HG03558 (cell line): ENCODE measurements around the gene HIBCH.

ENCODE experiments used
- ATAC-seq: cut with Tn5 transposase; IDR thresholded peaks from one replicate; pipeline ENCODE4 v1.9.1; 2021; ENCODE audit warnings: moderate number of reproducible peaks; ENCODE audit not compliant: unreplicated experiment; ENCODE audit errors: extremely low read depth

The HIBCH gene

GRCh38 chr2:190202604-190203003, 117.0 kb downstream of the HIBCH start:
- ATAC-seq = no peak

- no peak for ATAC-seq
Measured at GRCh38 chr2:190202018-190202417, 117.6 kb downstream of the HIBCH start.

- ATAC-seq = no peak
Measured at GRCh38 chr2:190200603-190201002, 119.0 kb downstream of the HIBCH start.

GRCh38 chr2:190199530-190199929, 120.1 kb downstream of the HIBCH start:
- ATAC-seq = no peak

- ATAC-seq = no peak
Measured at GRCh38 chr2:190199109-190199508, 120.5 kb downstream of the HIBCH start.

GRCh38 chr2:190197143-190197720, 122.4 kb downstream of the HIBCH start:
- ATAC-seq = no peak

GRCh38 chr2:190190507-190191162, 129.0 kb downstream of the HIBCH start:
- ATAC-seq = no peak

- no peak for ATAC-seq
Measured at GRCh38 chr2:190188289-190188688, 131.3 kb downstream of the HIBCH start.

GRCh38 chr2:190186238-190186637, 133.4 kb downstream of the HIBCH start:
- no peak for ATAC-seq

- ATAC-seq = no peak
Measured at GRCh38 chr2:190185380-190185779, 134.2 kb downstream of the HIBCH start.

- no peak for ATAC-seq
Measured at GRCh38 chr2:190184460-190184859, 135.2 kb downstream of the HIBCH start.

- no peak for ATAC-seq
Measured at GRCh38 chr2:190183539-190183938, 136.1 kb downstream of the HIBCH start.

GRCh38 chr2:190182071-190182524, 137.5 kb downstream of the HIBCH start:
- no peak for ATAC-seq

- ATAC-seq = no peak
Measured at GRCh38 chr2:190181123-190181669, 138.4 kb downstream of the HIBCH start.

- ATAC-seq = peak; percentile 56
Measured at GRCh38 chr2:190180313-190181122, 139.1 kb downstream of the HIBCH start.

- no peak for ATAC-seq
Measured at GRCh38 chr2:190179754-190180312, 139.8 kb downstream of the HIBCH start.

- ATAC-seq = no peak
Measured at GRCh38 chr2:190178066-190178722, 141.4 kb downstream of the HIBCH start.

GRCh38 chr2:190177249-190178040, 142.2 kb downstream of the HIBCH start:
- ATAC-seq = no peak

GRCh38 chr2:190173392-190173791, 146.2 kb downstream of the HIBCH start:
- ATAC-seq = no peak
